A673 (cell line): Measurements from ENCODE around the gene TXLNG.

Experiments
- EZH2 ChIP-seq: fragments of 200-600 bp; sonication (generic); IDR thresholded peaks from 2 replicates; pipeline ENCODE4 v1.6.1; 2017; ENCODE audit warnings: borderline replicate concordance, low read depth, mild to moderate bottlenecking, mixed read lengths, antibody characterized with exemption, low read length; ENCODE audit not compliant: poor library complexity, severe bottlenecking
- TF ChIP-seq, protein P1 (sequence below): fragments of 300-800, 200-600 bp; sonication (generic); conservative IDR thresholded peaks from 2 replicates; pipeline ENCODE4 v1.5.1; 2017; ENCODE audit warnings: low read depth, mild to moderate bottlenecking, antibody characterized with exemption, low read length, moderate library complexity, mixed read lengths

DNA sequence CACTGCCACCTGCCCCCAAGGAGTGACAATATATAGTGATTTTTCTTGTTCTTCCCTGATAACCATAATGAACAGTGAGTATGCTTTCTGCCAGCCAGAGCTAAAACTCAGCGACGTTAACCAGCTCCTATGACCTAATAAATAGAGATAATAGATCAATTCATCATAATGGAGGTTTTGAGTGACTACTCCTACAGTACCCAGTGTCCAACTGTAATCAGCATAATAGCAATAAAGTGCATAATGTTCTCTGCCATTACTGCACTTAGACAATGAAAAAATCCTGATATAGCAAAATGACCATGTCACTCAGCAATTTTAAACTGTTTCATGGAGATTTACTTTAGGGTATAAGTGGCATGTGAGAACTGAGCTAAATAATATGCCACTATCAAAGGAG, 20.7 kb upstream of the TXLNG start:
- TF ChIP-seq, protein P1, sequence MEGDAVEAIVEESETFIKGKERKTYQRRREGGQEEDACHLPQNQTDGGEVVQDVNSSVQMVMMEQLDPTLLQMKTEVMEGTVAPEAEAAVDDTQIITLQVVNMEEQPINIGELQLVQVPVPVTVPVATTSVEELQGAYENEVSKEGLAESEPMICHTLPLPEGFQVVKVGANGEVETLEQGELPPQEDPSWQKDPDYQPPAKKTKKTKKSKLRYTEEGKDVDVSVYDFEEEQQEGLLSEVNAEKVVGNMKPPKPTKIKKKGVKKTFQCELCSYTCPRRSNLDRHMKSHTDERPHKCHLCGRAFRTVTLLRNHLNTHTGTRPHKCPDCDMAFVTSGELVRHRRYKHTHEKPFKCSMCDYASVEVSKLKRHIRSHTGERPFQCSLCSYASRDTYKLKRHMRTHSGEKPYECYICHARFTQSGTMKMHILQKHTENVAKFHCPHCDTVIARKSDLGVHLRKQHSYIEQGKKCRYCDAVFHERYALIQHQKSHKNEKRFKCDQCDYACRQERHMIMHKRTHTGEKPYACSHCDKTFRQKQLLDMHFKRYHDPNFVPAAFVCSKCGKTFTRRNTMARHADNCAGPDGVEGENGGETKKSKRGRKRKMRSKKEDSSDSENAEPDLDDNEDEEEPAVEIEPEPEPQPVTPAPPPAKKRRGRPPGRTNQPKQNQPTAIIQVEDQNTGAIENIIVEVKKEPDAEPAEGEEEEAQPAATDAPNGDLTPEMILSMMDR, result no peak
- TF ChIP-seq EZH2, result no peak
